ENCODE results near the gene HTRA1.

DNA sequence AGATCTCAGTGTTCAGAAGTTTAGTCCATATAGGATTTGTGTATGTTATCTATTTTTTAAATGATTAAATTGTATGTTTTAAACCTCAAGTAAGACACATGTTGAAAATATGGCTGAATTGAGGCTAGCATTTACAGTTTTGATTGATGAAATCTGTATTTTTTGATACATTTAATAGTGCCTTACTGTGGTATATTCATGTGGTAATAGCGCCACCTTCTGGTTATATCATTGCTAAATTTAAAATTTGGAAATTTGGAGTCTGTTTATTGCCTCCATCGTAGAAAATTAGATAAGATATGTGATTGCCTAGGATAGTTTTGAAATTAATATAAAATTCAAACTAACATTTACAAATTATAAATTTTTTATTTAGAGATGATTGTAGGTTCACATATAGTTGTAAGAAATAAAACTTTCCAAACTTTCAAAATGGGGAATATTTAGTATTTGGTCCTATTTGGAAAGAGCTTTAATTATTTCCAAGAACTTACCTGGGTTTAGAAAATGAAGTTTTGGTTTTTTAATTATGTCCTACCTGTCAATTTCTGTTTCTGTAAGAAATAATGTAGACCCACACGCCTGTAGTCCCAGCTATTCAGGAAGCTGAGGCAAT, 26.0 kb upstream of the HTRA1 start:
- TF ChIP-seq ZNF274 (IDR thresholded peaks at IDR 0.05; ENCODE audit: low read depth, low read length): no peak
- TF ChIP-seq YY1 (IDR thresholded peaks at IDR 0.05; ENCODE audit: insufficient read depth, insufficient read length): no peak
- no peak for TF ChIP-seq SUZ12 (IDR thresholded peaks at IDR 0.05; ENCODE audit: extremely low read depth, insufficient read depth, insufficient read length)

Data from NT2/D1 (cell line).